Measurements from ENCODE around the gene ACACB.

GRCh38 chr12:109196332-109196731 is 79.9 kb downstream of the ACACB start:
- TF ChIP-seq CTCF (IDR thresholded peaks at IDR 0.05) = no peak
- no peak for TF ChIP-seq POLR2A (IDR thresholded peaks at IDR 0.05)
- TF ChIP-seq POLR2AphosphoS5 (IDR thresholded peaks at IDR 0.05; ENCODE audit: insufficient read depth in 1 of 2, low read depth in 1 of 2) = no peak

Data from vagina (tissue), 2 donors.